GM12864 (cell line): ENCODE data around the gene TNFSF4.

Experiments used
- DNase-seq: peaks from one replicate; pipeline ENCODE4 v3.0.0-alpha.2; 2011; ENCODE audit warnings: low read depth
- H3K4me3 ChIP-seq: 2 replicates; pipeline ENCODE4 v1.5.1; 2011; ENCODE audit warnings: mild to moderate bottlenecking, low read depth, low read length, control low read depth
- TF ChIP-seq, protein P1 (sequence below): IDR thresholded peaks from 2 replicates; pipeline ENCODE4 v1.5.1; 2011; ENCODE audit warnings: low read depth, mild to moderate bottlenecking, moderate library complexity, low read length, control low read depth, inconsistent platforms; ENCODE audit errors: missing control alignments

The TNFSF4 gene, protein sequence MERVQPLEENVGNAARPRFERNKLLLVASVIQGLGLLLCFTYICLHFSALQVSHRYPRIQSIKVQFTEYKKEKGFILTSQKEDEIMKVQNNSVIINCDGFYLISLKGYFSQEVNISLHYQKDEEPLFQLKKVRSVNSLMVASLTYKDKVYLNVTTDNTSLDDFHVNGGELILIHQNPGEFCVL

DNA sequence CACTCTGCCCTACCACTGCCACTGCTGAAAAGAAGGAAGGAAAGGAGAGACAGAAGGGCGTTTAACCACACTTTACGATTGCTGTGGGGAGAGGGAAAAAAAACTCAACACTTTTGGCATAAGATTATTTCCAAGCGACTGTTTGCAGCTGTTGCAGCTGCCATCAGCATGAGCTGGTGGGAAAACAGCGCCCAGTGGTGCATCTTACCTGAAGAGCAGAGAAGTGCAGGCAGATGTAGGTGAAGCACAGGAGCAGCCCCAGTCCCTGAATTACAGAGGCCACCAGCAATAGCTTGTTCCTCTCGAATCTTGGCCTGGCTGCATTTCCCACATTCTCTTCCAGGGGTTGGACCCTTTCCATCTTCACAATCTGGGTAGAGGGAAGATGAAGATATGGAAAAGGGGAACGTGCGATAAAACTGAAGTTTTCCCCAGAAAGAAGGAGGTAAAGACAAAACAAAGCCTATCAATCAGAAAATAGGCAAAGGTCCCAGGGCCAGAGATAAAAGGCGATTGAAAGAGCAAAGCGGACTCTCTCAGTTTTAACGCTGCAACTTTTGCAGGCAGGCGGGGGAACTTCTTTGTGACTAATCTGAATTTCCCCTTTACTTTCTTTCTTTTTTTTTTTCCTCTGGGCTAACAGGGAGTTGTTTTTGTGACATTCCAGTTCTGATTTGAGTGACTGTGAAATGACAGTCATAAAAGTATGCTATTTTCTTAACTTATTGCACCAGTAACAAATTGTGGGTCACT, at the start of gene TNFSF4:
TSS of gene TNFSF4 (minus strand) at position 516 of the 753 bp plus-strand sequence. CDS start at position 361, 155 bp downstream.
- H3K4me3 ChIP-seq: no peak within 1 kb of the TSS
- DNase-seq: no peak

DNA sequence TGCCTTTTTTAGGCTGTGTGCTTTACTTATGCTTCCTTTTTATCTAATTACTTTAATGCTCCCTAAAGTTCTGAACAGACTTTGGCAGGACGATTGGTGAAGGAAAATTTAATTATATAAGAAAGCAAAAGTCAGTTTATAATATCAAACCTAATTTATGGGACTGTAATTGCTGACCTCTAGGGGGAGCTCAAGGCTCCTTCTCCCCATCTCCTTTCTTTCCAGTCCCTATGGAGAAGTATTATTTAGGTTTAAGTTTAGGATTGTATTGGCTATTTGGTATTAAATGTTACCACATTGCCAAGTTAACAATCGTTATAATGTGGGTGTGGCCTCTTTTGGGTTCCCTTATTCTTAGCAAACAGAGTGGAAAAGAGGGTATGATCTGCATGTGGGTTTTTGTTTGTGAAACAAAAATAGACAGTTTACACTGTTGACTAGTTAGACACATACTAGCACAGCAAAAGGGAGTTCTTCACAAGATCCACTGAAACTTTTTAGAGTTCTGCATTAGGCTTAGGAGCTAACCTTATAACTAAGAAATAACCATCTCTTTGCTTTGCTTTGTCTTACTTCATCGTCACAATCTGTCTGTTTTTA, 48.2 kb upstream of the TNFSF4 start:
- TF ChIP-seq, protein P1, sequence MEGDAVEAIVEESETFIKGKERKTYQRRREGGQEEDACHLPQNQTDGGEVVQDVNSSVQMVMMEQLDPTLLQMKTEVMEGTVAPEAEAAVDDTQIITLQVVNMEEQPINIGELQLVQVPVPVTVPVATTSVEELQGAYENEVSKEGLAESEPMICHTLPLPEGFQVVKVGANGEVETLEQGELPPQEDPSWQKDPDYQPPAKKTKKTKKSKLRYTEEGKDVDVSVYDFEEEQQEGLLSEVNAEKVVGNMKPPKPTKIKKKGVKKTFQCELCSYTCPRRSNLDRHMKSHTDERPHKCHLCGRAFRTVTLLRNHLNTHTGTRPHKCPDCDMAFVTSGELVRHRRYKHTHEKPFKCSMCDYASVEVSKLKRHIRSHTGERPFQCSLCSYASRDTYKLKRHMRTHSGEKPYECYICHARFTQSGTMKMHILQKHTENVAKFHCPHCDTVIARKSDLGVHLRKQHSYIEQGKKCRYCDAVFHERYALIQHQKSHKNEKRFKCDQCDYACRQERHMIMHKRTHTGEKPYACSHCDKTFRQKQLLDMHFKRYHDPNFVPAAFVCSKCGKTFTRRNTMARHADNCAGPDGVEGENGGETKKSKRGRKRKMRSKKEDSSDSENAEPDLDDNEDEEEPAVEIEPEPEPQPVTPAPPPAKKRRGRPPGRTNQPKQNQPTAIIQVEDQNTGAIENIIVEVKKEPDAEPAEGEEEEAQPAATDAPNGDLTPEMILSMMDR: peak; percentile 67
- no peak overlapping the region for H3K4me3 ChIP-seq
- DNase-seq: no peak

More for the DNA sequence above, at the start of gene TNFSF4:
- TF ChIP-seq, protein P1: no peak

DNA sequence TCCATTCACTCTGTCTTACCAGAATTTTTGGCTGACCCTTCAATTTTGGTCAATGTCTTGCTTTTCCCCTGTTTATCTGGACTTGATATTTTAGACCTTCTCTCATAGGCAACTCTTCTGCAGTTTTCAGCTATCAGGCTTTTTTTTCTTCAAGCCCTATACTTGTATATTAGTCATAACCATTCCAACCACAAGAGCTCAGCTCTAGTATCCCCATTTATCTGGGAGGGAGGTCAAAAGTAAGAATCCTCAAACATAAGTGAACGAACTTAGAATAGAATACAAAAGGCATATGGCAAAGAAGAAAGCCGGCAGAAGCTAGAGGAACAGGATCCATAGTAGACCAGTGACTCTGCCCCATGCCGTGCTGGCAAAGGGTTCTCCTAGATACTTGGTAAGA, 45.9 kb upstream of the TNFSF4 start:
- DNase-seq: no peak
- TF ChIP-seq, protein P1: no peak
- H3K4me3 ChIP-seq: no peak overlapping the region

DNA sequence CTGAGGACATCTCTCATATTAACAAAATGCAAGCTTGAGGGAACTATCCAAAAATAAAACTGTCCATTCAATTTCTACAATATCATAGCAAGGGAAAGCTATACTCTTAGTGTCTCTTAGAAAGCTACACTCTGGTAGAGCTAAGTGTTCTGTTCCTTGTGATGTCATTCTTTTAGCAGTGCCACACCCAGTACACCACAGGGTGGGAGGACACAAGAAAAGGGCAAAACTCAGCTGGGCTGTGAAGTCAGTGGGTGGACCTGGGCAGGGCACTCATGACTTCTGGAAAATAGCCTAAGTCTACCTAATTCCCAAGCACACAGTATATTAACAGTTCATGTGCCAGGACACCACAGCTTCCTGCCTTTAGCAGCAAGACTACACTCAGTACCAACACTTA, 42.2 kb upstream of the TNFSF4 start:
- DNase-seq: no peak
- H3K4me3 ChIP-seq: no peak overlapping the region
- TF ChIP-seq, protein P1: no peak

DNA sequence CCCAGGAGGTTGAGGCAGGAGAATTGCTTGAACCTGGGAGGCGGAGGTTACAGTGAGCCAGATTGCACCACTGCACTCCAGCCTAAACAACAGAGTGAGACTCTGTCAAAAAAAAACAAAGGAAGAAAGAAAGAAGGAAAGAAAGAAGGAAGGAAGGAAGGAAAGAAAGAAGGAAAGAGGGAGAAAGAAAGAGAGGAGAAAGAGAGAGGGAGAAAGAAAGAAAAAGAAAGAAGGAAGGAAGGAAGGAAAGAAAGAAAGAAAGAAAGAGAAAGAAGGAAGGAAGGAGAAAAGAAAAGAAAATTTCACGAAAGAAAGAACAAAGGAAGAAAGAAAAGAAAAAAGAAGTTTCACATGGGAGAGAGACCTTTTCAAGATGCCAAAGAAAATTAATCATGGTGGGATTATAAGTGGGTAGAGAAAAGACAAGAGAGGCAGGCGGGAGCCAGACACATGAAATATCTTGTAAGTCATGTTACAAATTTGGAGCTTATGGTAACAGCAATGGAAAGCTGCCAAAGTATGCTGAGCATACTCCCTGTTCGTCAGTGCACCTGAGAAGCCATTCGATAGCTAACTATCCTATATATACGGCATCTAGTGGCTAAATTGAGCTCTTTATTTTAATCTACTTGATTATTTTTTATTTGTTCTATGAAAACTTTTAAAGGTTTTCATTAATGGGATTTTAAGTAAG, 41.3 kb upstream of the TNFSF4 start:
- DNase-seq: no peak
- no peak overlapping the region for H3K4me3 ChIP-seq
- TF ChIP-seq, protein P1: no peak

DNA sequence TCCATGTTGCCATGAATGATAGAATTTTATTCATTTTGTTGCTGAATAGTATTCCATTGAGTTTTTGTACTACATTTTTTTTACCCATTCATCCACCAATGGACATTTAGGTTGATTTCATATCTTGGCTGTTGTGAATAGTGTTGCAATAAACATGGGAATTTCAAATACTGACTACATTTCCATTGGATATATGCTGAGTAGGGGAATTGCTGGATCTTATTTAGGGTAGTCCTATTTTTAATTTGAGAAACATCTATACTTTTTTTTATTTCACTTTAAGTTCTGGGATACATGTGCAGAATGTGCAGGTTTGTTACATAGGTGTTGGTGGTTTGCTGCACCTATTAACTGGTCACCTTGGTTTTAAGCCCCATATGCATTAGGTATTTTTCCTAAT, 38.8 kb upstream of the TNFSF4 start:
- H3K4me3 ChIP-seq: no peak overlapping the region
- no peak for DNase-seq
- TF ChIP-seq, protein P1: no peak
